MCF 10A (cell line): ENCODE measurements around the gene INSIG1. TPM values are rescaled to one million over a fixed set of nuclear protein-coding genes. Genes with fewer than 3 reads are reported as not detected.

Experiments used
- BruUV-seq: library from RNA; stranded (reverse); fragments of 400-500 nt; replicated peaks from 2 replicates; lab custom pipeline; 2021; lab: Mats Ljungman, UMichigan
- CTCF ChIA-PET: fragments of 300-600 bp; sonication (Branson Sonifier 250); formaldehyde crosslinking; extraction: SDS; loops from one replicate; lab custom pipeline; 2021; ENCODE audit warnings: antibody characterized with exemption, inconsistent platforms; lab: Yijun Ruan, JAX
- POLR2A ChIA-PET: fragments of 300-600, 350-650 bp; sonication (Branson Sonifier 250); formaldehyde crosslinking; extraction: SDS; loops from one replicate; lab custom pipeline; 2020; ENCODE audit warnings: antibody characterized with exemption, inconsistent platforms; lab: Yijun Ruan, JAX
- DNase-seq: peaks from one replicate; pipeline ENCODE4 v3.0.0-alpha.2; 2018; ENCODE audit not compliant: unreplicated experiment
- H3K27ac Mint-ChIP-seq: one replicate; pipeline ENCODE4 v1.8.0; 2022; ENCODE audit warnings: mild to moderate bottlenecking, low read depth, mixed read lengths; ENCODE audit not compliant: unreplicated experiment
- H3K27me3 Mint-ChIP-seq: one replicate; pipeline ENCODE4 v1.8.0; 2022; ENCODE audit warnings: mixed read lengths; ENCODE audit not compliant: insufficient read depth, unreplicated experiment
- H3K36me3 Mint-ChIP-seq: one replicate; pipeline ENCODE4 v1.8.0; 2022; ENCODE audit warnings: mild to moderate bottlenecking, moderate library complexity, mixed read lengths; ENCODE audit not compliant: insufficient read depth, unreplicated experiment
- H3K4me1 Mint-ChIP-seq: one replicate; pipeline ENCODE4 v1.8.0; 2022; ENCODE audit warnings: mixed read lengths; ENCODE audit not compliant: insufficient read depth, unreplicated experiment
- H3K4me3 Mint-ChIP-seq: one replicate; pipeline ENCODE4 v1.8.0; 2022; ENCODE audit warnings: mild to moderate bottlenecking, moderate library complexity, mixed read lengths; ENCODE audit not compliant: unreplicated experiment
- H3K9me3 Mint-ChIP-seq: one replicate; pipeline ENCODE4 v1.8.0; 2022; ENCODE audit warnings: mixed read lengths; ENCODE audit not compliant: unreplicated experiment
- CTCF ChIP-seq: fragments of 200-600 bp; IDR thresholded peaks from one replicate; pipeline ENCODE4 v1.8.0; 2022; ENCODE audit warnings: antibody characterized with exemption, mild to moderate bottlenecking; ENCODE audit not compliant: unreplicated experiment
- intact Hi-C: fragments of 100-400 bp; cut with micrococcal nuclease; formaldehyde crosslinking; loops from 2 replicates; pipeline ENCODE4 v1.14.1; 2022
- total RNA-seq: library from RNA; stranded (reverse); gene quantifications from 2 replicates; pipeline ENCODE4 v1.2.3, GENCODE V29; 2022

Gene INSIG1
- total RNA-seq, 1 experiment from 2014 or later = 11.2 TPM

- intact Hi-C loops = no loop called here
- H3K36me3 Mint-ChIP-seq = no peaks in the 10 kb centered on the region
Observed at GRCh38 chr7:155327590-155328320, 30.1 kb downstream of the INSIG1 start.

GRCh38 chr7:155329225-155329624 lies 31.5 kb downstream of the INSIG1 start:
- intact Hi-C loops = no loop called here
- no TSS peak for BruUV-seq
- no peak overlapping the region for H3K4me3 Mint-ChIP-seq
- TF ChIP-seq CTCF = no peak
- DNase-seq = no peak
- POLR2A ChIA-PET = no interaction called here
- CTCF ChIA-PET = no interaction called here
- no peaks in the 10 kb centered on the region for H3K27me3 Mint-ChIP-seq
- H3K9me3 Mint-ChIP-seq = no peaks in the 10 kb centered on the region
- no peaks in the 10 kb centered on the region for H3K36me3 Mint-ChIP-seq
- H3K4me1 Mint-ChIP-seq = no peaks in the 10 kb centered on the region
- H3K27ac Mint-ChIP-seq = no peak overlapping the region

More at GRCh38 chr7:155327590-155328320, 30.1 kb downstream of the INSIG1 start:
- ChIA-PET POLR2A (no interaction called here), CTCF (no interaction called here)
- H3K9me3 Mint-ChIP-seq = peaks cover 5% of the 10 kb centered on the region
- no TSS peak for BruUV-seq
- H3K4me3 Mint-ChIP-seq = no peak overlapping the region
- H3K27me3 Mint-ChIP-seq = no peaks in the 10 kb centered on the region
- H3K27ac Mint-ChIP-seq = no peak overlapping the region
- no peak for TF ChIP-seq CTCF
- DNase-seq = no peak
- peaks cover 5% of the 10 kb centered on the region for H3K4me1 Mint-ChIP-seq

GRCh38 chr7:155331396-155331795 lies 33.7 kb downstream of the INSIG1 start:
- no peaks in the 10 kb centered on the region for H3K9me3 Mint-ChIP-seq
- no peaks in the 10 kb centered on the region for H3K27me3 Mint-ChIP-seq
- H3K4me1 Mint-ChIP-seq = no peaks in the 10 kb centered on the region
- H3K27ac Mint-ChIP-seq = no peak overlapping the region
- BruUV-seq = no TSS peak
- no peaks in the 10 kb centered on the region for H3K36me3 Mint-ChIP-seq
- H3K4me3 Mint-ChIP-seq = no peak overlapping the region
- POLR2A ChIA-PET = no interaction called here
- CTCF ChIA-PET = interaction anchor here (3.8 kb wide), 1 partner anchor 13 kb away, joined by 22 read pairs; no protein-coding TSS in a partner anchor
- DNase-seq = no peak
- intact Hi-C loops = no loop called here
- TF ChIP-seq CTCF = no peak

GRCh38 chr7:155333346-155334234 lies 35.9 kb downstream of the INSIG1 start:
- no peaks in the 10 kb centered on the region for H3K36me3 Mint-ChIP-seq
- H3K27ac Mint-ChIP-seq = no peak overlapping the region
- POLR2A ChIA-PET = no interaction called here
- DNase-seq = no peak
- CTCF ChIA-PET = interaction anchor here (0.5 to 3.8 kb wide), 4 partner anchors 11 to 1592 kb away, joined by 3 to 22 read pairs (median 4); no protein-coding TSS in a partner anchor
- peaks cover 10% of the 10 kb centered on the region for H3K27me3 Mint-ChIP-seq
- H3K4me1 Mint-ChIP-seq = no peaks in the 10 kb centered on the region
- intact Hi-C loops = no loop called here
- TF ChIP-seq CTCF = no peak
- H3K4me3 Mint-ChIP-seq = no peak overlapping the region
- no TSS peak for BruUV-seq
- H3K9me3 Mint-ChIP-seq = no peaks in the 10 kb centered on the region
